GM10266 (cell line): ENCODE measurements around the gene GDAP2.
"Not testable (repeated sequence)": the region's sequence is repeated elsewhere in the genome, so short reads cannot be mapped to it uniquely, and the experiment has no call there.

Source experiments
- DNase-seq: peaks from one replicate; pipeline ENCODE4 v3.0.0; 2012; ENCODE audit errors: extremely low spot score
- CTCF ChIP-seq: IDR thresholded peaks from 2 replicates; pipeline ENCODE4 v1.5.1; 2012; ENCODE audit warnings: mild to moderate bottlenecking, low read depth; ENCODE audit not compliant: control insufficient read depth, insufficient read depth; ENCODE audit errors: missing control alignments

GDAP2 gene

DNA sequence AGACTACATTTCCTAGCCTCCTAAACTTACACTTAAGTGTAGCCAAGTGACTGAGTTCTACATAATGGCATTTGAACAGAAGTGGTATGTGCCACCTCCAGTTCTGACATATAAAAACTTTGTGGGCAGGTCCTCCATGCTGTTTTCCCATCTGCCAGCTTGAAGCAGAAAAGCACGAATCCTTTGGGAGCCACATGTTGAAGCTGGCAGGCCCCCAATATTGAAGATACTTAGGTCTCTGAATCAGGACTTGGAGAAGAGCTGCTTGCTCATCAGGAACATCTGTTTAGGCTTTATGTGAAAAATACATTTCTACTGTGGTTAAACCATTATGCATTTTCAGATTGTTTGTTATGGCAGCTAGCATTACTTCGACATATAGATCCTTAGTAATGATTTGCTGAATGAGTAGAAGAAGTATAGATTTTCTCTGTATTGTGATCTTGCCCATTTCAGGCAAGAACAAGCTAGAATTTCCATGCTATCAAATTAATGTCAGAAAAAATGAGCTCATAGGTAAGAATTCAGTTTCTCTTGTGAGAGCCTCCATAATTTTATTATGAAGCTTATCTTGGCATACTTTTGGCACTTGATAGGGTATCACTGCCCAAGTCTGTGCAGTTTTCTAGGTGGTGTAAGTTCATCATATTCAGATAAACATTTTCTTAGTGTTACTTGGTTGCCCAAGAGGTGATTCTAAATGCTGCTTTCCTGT lies 68.4 kb downstream of the GDAP2 start:
- no peak for DNase-seq
- no peak for TF ChIP-seq CTCF

GRCh38 chr1:117859901-117860300 lies 69.5 kb downstream of the GDAP2 start:
- TF ChIP-seq CTCF: no peak
- no peak for DNase-seq

GRCh38 chr1:117857418-117857817 lies 72.0 kb downstream of the GDAP2 start:
- no peak for DNase-seq
- TF ChIP-seq CTCF: no peak

GRCh38 chr1:117852853-117853553 lies 76.4 kb downstream of the GDAP2 start:
- DNase-seq: no peak
- TF ChIP-seq CTCF: no peak

DNA sequence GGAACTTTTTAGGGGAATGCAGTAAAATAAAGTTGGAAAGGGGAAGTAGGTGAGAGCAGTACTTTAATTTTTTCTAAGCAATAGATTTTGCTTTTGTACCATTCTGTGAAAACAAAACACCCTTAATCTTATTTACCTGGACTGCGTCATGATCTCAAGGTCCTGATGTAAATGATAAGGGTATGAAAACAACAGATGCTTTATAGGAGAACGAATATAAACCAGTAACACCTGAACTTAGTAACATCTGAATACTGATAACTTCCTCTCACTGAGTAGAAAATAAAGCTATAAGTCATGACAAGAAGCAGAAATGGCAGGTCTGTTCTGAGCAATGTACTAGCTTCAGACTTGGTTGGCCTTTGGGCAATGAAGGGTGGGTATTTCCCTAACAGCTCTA lies 77.7 kb downstream of the GDAP2 start:
- no peak for DNase-seq
- no peak for TF ChIP-seq CTCF

DNA sequence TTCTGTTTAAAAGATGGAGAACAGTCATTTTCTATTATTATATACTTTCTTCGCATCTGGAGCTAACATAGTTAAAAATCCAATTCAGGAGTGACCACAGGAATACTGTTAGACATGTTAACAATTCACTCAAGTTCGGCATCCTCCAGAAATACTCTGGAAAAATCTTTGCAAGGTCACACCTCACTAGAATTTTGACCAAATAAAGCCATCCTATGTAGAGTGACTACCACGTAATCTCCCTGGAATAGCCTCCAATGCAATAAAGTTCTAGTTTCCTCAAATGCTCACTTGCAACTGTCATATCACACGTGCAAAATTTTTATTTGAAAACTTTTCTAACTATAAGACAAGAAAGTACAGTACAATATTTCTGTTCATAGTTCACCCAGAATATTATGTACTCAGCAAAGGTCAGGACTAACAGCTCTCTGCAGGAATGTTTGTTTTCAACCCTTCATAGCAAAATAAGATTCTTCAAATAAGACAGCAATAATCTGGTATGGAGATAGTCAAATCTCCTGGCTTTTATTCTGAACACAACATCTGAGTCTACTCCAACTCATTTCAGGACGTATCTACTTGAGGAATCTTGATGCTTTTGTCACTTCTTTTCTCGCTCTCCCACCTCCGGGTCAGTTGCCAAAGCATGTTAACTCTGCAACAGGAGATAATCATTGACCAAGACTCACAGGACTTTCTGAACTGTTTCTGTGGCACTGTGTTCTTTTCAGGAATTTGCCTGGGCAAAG lies 82.6 kb downstream of the GDAP2 start:
- TF ChIP-seq CTCF: no peak
- no peak for DNase-seq

GRCh38 chr1:117844478-117844877 lies 84.9 kb downstream of the GDAP2 start:
- DNase-seq: not testable (repeated sequence)
